Right atrium auricular region (tissue), 2 donors: Measurements from ENCODE around the gene OR2J1. TPM values are rescaled to one million over a fixed set of nuclear protein-coding genes. Genes with fewer than 3 reads are reported as not detected.

Experiments used
- DNase-seq: peaks from one replicate; pipeline ENCODE4 v3.0.0-alpha.2; 2019; ENCODE audit warnings: low spot score
- H3K27ac ChIP-seq, 2 donors: fragments of 200-600 bp; sonication (generic); 1 replicate in 1 of 2; 2 replicates in 1 of 2; pipeline ENCODE4 v1.5.1; 2016 to 2019
- H3K27me3 ChIP-seq, 2 donors: fragments of 200-600 bp; sonication (generic); one replicate each; pipeline versions ENCODE4 v1.5.1 to v1.6.0; 2017 to 2019
- H3K36me3 ChIP-seq: fragments of 200-600 bp; sonication (generic); one replicate; pipeline ENCODE4 v1.5.1; 2016
- H3K4me1 ChIP-seq, 2 donors: fragments of 200-600 bp; sonication (generic); one replicate each; pipeline versions ENCODE4 v1.5.1 to v1.6.0; 2017 to 2019
- H3K4me3 ChIP-seq, 2 donors: fragments of 200-600 bp; sonication (generic); 1 replicate in 1 of 2; 2 replicates in 1 of 2; pipeline ENCODE4 v1.5.1; 2017 to 2019; ENCODE audit warnings: mild to moderate bottlenecking in 1 of 2, moderate library complexity in 1 of 2
- H3K9me3 ChIP-seq, 2 donors: fragments of 200-600 bp; sonication (generic); one replicate each; pipeline ENCODE4 v1.5.1; 2019
- total RNA-seq, 2 donors: library from RNA; depleted of rRNA; stranded (reverse); fragments of >200 nt; gene quantifications; one replicate each; pipeline ENCODE4 v1.1.0, GENCODE V29; 2016
- TF ChIP-seq, protein P1 (sequence below), 2 donors: fragments of 200-600 bp; sonication (generic); IDR thresholded peaks; one replicate each; pipeline ENCODE4 v1.5.1; 2019; ENCODE audit warnings: antibody characterized with exemption in 2 of 2

Gene OR2J1
- total RNA-seq, 2 donors from 2014 or later: not detected

GRCh38 chr6:29129326-29130012, 30.2 kb downstream of the OR2J1 start:
- TF ChIP-seq, protein P1, sequence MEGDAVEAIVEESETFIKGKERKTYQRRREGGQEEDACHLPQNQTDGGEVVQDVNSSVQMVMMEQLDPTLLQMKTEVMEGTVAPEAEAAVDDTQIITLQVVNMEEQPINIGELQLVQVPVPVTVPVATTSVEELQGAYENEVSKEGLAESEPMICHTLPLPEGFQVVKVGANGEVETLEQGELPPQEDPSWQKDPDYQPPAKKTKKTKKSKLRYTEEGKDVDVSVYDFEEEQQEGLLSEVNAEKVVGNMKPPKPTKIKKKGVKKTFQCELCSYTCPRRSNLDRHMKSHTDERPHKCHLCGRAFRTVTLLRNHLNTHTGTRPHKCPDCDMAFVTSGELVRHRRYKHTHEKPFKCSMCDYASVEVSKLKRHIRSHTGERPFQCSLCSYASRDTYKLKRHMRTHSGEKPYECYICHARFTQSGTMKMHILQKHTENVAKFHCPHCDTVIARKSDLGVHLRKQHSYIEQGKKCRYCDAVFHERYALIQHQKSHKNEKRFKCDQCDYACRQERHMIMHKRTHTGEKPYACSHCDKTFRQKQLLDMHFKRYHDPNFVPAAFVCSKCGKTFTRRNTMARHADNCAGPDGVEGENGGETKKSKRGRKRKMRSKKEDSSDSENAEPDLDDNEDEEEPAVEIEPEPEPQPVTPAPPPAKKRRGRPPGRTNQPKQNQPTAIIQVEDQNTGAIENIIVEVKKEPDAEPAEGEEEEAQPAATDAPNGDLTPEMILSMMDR (IDR thresholded peaks at IDR 0.05): no peak
- H3K4me1 ChIP-seq: no peaks in the 10 kb centered on the region
- H3K27me3 ChIP-seq: no peaks in the 10 kb centered on the region
- H3K36me3 ChIP-seq: no peaks in the 10 kb centered on the region
- H3K9me3 ChIP-seq: no peaks in the 10 kb centered on the region
- H3K27ac ChIP-seq: no peak overlapping the region
- no peak overlapping the region for H3K4me3 ChIP-seq
- no peak for DNase-seq

DNA sequence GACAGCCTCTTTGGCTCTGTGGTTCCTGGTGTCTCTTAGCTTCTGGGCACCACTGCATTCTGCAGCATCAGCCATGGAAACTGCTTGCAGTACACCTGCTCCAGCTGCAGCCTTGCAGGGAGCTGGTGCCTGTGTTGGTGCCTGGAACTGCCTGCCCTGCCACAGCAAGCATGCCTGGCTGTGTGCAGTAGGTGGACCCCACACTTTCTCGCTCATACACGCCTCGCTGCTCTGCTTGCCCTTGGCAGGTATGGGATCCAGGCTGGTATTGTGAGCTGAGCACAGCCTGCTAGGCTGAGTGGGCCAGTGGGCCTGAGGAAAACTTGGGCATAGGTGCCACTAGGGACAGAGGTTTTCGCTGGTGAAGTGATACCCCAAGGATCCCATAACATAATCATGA, 31.4 kb downstream of the OR2J1 start:
- Histone ChIP-seq H3K27me3 (no peaks in the 10 kb centered on the region), H3K4me3 (no peak overlapping the region), H3K27ac (no peak overlapping the region), H3K4me1 (no peaks in the 10 kb centered on the region), H3K36me3 (no peaks in the 10 kb centered on the region), H3K9me3 (no peaks in the 10 kb centered on the region)
- DNase-seq: no peak
- TF ChIP-seq, protein P1 (IDR thresholded peaks at IDR 0.05): no peak

GRCh38 chr6:29131691-29132090, 32.4 kb downstream of the OR2J1 start:
- TF ChIP-seq, protein P1 (IDR thresholded peaks at IDR 0.05): no peak

GRCh38 chr6:29137724-29138123, 38.4 kb downstream of the OR2J1 start:
- H3K27me3 ChIP-seq: no peaks in the 10 kb centered on the region
- TF ChIP-seq, protein P1 (IDR thresholded peaks at IDR 0.05): no peak
- no peak overlapping the region for H3K27ac ChIP-seq
- no peak for DNase-seq
- no peaks in the 10 kb centered on the region for H3K36me3 ChIP-seq
- no peaks in the 10 kb centered on the region for H3K4me1 ChIP-seq
- no peak overlapping the region for H3K4me3 ChIP-seq
- H3K9me3 ChIP-seq: no peaks in the 10 kb centered on the region

More at GRCh38 chr6:29131691-29132090, 32.4 kb downstream of the OR2J1 start:
- no peak overlapping the region for H3K27ac ChIP-seq
- H3K9me3 ChIP-seq: no peaks in the 10 kb centered on the region
- H3K4me1 ChIP-seq: no peaks in the 10 kb centered on the region
- H3K36me3 ChIP-seq: no peaks in the 10 kb centered on the region
- no peak overlapping the region for H3K4me3 ChIP-seq
- DNase-seq: no peak
- H3K27me3 ChIP-seq: no peaks in the 10 kb centered on the region

- Histone ChIP-seq H3K36me3 (no peaks in the 10 kb centered on the region), H3K27me3 (no peaks in the 10 kb centered on the region), H3K4me3 (no peak overlapping the region), H3K27ac (no peak overlapping the region), H3K9me3 (peaks cover 0 to 4% of the 10 kb centered on the region in 2 donors), H3K4me1 (no peaks in the 10 kb centered on the region)
- DNase-seq: no peak
- TF ChIP-seq, protein P1 (IDR thresholded peaks at IDR 0.05): no peak
These were observed 42.3 kb downstream of the OR2J1 start for GRCh38 chr6:29141606-29142005.

DNA sequence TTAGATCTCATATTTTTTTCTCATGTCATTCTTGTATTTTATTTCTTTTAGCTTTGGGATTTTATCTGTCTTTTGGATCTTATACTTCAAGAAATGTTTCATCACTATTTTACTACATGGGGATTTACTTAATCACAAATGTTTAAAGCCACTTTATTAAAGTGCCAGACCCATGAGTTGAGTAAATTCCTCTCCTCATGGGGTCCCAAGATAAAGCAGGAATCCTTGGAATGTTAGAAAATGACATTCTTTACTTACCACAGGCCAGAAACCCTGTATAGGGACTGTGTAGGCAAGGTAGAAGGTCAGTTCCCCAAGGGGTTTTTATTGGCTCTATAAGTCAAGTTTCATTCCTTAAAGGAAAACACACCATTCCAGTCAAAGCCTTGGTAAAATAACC, 43.0 kb downstream of the OR2J1 start:
- Histone ChIP-seq H3K36me3 (no peaks in the 10 kb centered on the region), H3K27me3 (no peaks in the 10 kb centered on the region), H3K27ac (no peak overlapping the region), H3K4me1 (no peaks in the 10 kb centered on the region), H3K9me3 (peaks cover 0 to 4% of the 10 kb centered on the region in 2 donors), H3K4me3 (no peak overlapping the region)
- DNase-seq: no peak
- TF ChIP-seq, protein P1 (IDR thresholded peaks at IDR 0.05): no peak
